Right lobe of liver (tissue), 6 donors: ENCODE data around the gene ULK4. TPM values are rescaled to one million over a fixed set of nuclear protein-coding genes. Genes with fewer than 3 reads are reported as not detected.

ENCODE experiments used
- ATAC-seq, 4 donors: fragments of 200-7000 bp; cut with Tn5 transposase; one replicate each; pipeline ENCODE4 v1.9.1; 2020; ENCODE audit warnings: mild to moderate bottlenecking in 4 of 4, moderate library complexity in 4 of 4
- DNase-seq, 3 donors: peaks; one replicate each; pipeline ENCODE4 v3.0.0-alpha.2; 2020
- H3K27ac ChIP-seq, 3 donors: fragments of 200-600 bp; one replicate each; pipeline ENCODE4 v1.8.0; 2022
- H3K27me3 ChIP-seq, 2 donors: fragments of 200-600 bp; one replicate each; pipeline ENCODE4 v1.8.0; 2022
- H3K36me3 ChIP-seq, 4 donors: fragments of 200-600 bp; sonication (generic) in 1 of 4; one replicate each; pipeline versions ENCODE4 v1.5.1 to v1.8.0; 2017 to 2022; ENCODE audit warnings: control low read depth in 1 of 4
- H3K4me1 ChIP-seq, 4 donors: fragments of 200-600 bp; sonication (generic) in 1 of 4; one replicate each; pipeline versions ENCODE4 v1.5.1 to v1.8.0; 2017 to 2022; ENCODE audit warnings: control low read depth in 1 of 4
- H3K4me3 ChIP-seq, 3 donors: fragments of 200-600 bp; one replicate each; pipeline ENCODE4 v1.8.0; 2022
- H3K9me3 ChIP-seq, 4 donors: fragments of 200-600 bp; sonication (generic) in 1 of 4; one replicate each; pipeline versions ENCODE4 v1.5.1 to v1.8.0; 2017 to 2022; ENCODE audit warnings: control low read depth in 1 of 4
- CTCF ChIP-seq, 4 donors: fragments of 200-600 bp in 3 of 4; fragments of 450-650 bp in 1 of 4; IDR thresholded peaks; one replicate each; pipeline versions ENCODE4 v1.5.1 to v1.8.0; 2016 to 2022; ENCODE audit warnings: antibody characterized with exemption in 4 of 4, mild to moderate bottlenecking in 2 of 4
- POLR2A ChIP-seq: fragments of 450-650 bp; IDR thresholded peaks from one replicate; pipeline ENCODE4 v1.6.1; 2017; ENCODE audit warnings: antibody characterized with exemption, mild to moderate bottlenecking
- WGBS: methylation state at CpG from one replicate; pipeline ENCODE4 v1.1.6; 2018; ENCODE audit warnings: low coverage, low lambda C conversion rate; ENCODE audit not compliant: insufficient coverage; ENCODE audit errors: missing lambda C conversion rate; 5-methylcytosine and 5-hydroxymethylcytosine counted together
- intact Hi-C, 2 donors: fragments of 100-400 bp; cut with DNase I; formaldehyde crosslinking; loops; one replicate each; pipeline versions ENCODE4 v1.11.2 to v1.14.1; 2022
- total RNA-seq, 6 experiments: library from RNA; depleted of rRNA in 2 of 6; stranded (reverse); fragments of >200 nt in 2 of 6; fragmentation: NEBNext Ultra II Directional in 3 of 6; extraction: Animal tissue kit (Norgen Biotek cat#: 25700) in 3 of 6; gene quantifications; one replicate each; pipeline versions ENCODE4 v1.1.0 to v1.2.4, GENCODE V29; 2016 to 2023
- donor health status: DM: no; HTN: yes; CAD: no.
- donor health status: DM: no; HTN: no; CAD: no.
- donor health status: DM: no; HTN: no; CAD: no.
- donor health status: DM: no; HTN: yes; CAD: no.
- donor health status: DM: no; HTN: yes; CAD: no.

The ULK4 gene
- total RNA-seq, 6 experiments from 2014 or later = 2.8 to 5.6 (median 4.9) TPM

GRCh38 chr3:42005401-42005800 lies 43.5 kb upstream of the ULK4 start:
- 84% methylated on average over 4 of the region's 4 CpGs for WGBS
- ATAC-seq (no peak), DNase-seq (no peak)
- H3K4me3 ChIP-seq = no peak overlapping the region
- H3K36me3 ChIP-seq = no peaks in the 10 kb centered on the region
- no peaks in the 10 kb centered on the region for H3K4me1 ChIP-seq
- TF ChIP-seq CTCF (IDR thresholded peaks at IDR 0.05) = no peak
- no peak for TF ChIP-seq POLR2A
- H3K9me3 ChIP-seq = no peaks in the 10 kb centered on the region
- intact Hi-C loops = loop anchor here in 1 of 2 donors (10.0 kb wide), 1 partner anchor 69 kb away; no protein-coding TSS in a partner anchor
- no peaks in the 10 kb centered on the region for H3K27me3 ChIP-seq
- H3K27ac ChIP-seq = no peak overlapping the region

GRCh38 chr3:42002790-42003189 lies 40.9 kb upstream of the ULK4 start:
- H3K27me3 ChIP-seq = no peaks in the 10 kb centered on the region
- intact Hi-C loops = loop anchor here in 1 of 2 donors (10.0 kb wide), 1 partner anchor 72 kb away; no protein-coding TSS in a partner anchor
- TF ChIP-seq CTCF (IDR thresholded peaks at IDR 0.05) (no peak), POLR2A (no peak)
- no peak overlapping the region for H3K4me3 ChIP-seq
- WGBS = 72% methylated on average over 3 of the region's 4 CpGs
- no peaks in the 10 kb centered on the region for H3K4me1 ChIP-seq
- DNase-seq (no peak), ATAC-seq (no peak)
- H3K36me3 ChIP-seq = no peaks in the 10 kb centered on the region
- no peaks in the 10 kb centered on the region for H3K9me3 ChIP-seq
- no peak overlapping the region for H3K27ac ChIP-seq

GRCh38 chr3:42001777-42002176 lies 39.9 kb upstream of the ULK4 start:
- no peak for TF ChIP-seq CTCF (IDR thresholded peaks at IDR 0.05)
- no peak for TF ChIP-seq POLR2A
- Histone ChIP-seq H3K4me1 (no peaks in the 10 kb centered on the region), H3K36me3 (no peaks in the 10 kb centered on the region), H3K4me3 (no peak overlapping the region), H3K27me3 (no peaks in the 10 kb centered on the region), H3K9me3 (no peaks in the 10 kb centered on the region), H3K27ac (no peak overlapping the region)
- WGBS = no CpG with 5 or more reads among the region's 1 CpG
- no peak for ATAC-seq
- intact Hi-C loops = loop anchor here in 1 of 2 donors (10.0 kb wide), 1 partner anchor 73 kb away; no protein-coding TSS in a partner anchor
- no peak for DNase-seq

GRCh38 chr3:41999909-42000308 lies 38.0 kb upstream of the ULK4 start:
- Histone ChIP-seq H3K36me3 (no peaks in the 10 kb centered on the region), H3K27me3 (no peaks in the 10 kb centered on the region), H3K27ac (no peak overlapping the region), H3K9me3 (no peaks in the 10 kb centered on the region), H3K4me3 (no peak overlapping the region), H3K4me1 (no peaks in the 10 kb centered on the region)
- WGBS = 68% methylated on average over 1 of the region's 1 CpG
- DNase-seq (no peak), ATAC-seq (no peak)
- intact Hi-C loops = loop anchor here in 1 of 2 donors (10.0 kb wide), 1 partner anchor 75 kb away; no protein-coding TSS in a partner anchor
- TF ChIP-seq POLR2A = no peak
- TF ChIP-seq CTCF (IDR thresholded peaks at IDR 0.05) = no peak
